ENCODE measurements around the gene NOL3. TPM values are rescaled to one million over a fixed set of nuclear protein-coding genes. Genes with fewer than 3 reads are reported as not detected.

NOL3 gene
- total and polyA plus RNA-seq, 3 experiments from 2014 or later = 0.91 to 2.3 (median 2.1) TPM

- no peaks in the 10 kb centered on the region for H3K4me1 Mint-ChIP-seq
- H3K27ac Mint-ChIP-seq = peak overlapping the region in 1 of 8 donors; percentile 18
- Histone ChIP-seq H3K27ac (ENCODE audit: low read depth, low read length) (no peak overlapping the region), H3K4me1 (ENCODE audit: insufficient read depth, low read length) (no peaks in the 10 kb centered on the region), H3K4me3 (ENCODE audit: low read length) (no peak overlapping the region), H3K36me3 (ENCODE audit: insufficient read depth, low read length) (no peaks in the 10 kb centered on the region), H3K27me3 (ENCODE audit: insufficient read depth, low read length, poor library complexity, severe bottlenecking) (no peaks in the 10 kb centered on the region), H3K9me3 (ENCODE audit: low read length) (no peaks in the 10 kb centered on the region)
- H3K4me3 Mint-ChIP-seq = no peak overlapping the region
- CTCF ChIA-PET = interaction anchor here (0.8 kb wide), 1 partner anchor 14 kb away, joined by 3 read pairs; no protein-coding TSS in a partner anchor
- DNase-seq = peak in 1 of 5 donors; percentile 33
- peaks cover 0 to 2% (median 0%) of the 10 kb centered on the region in 3 donors for H3K36me3 Mint-ChIP-seq
- H3K27me3 Mint-ChIP-seq = peaks cover 0 to 2% of the 10 kb centered on the region in 2 donors
- POLR2A ChIA-PET = no interaction called here
- H3K9me3 Mint-ChIP-seq = no peaks in the 10 kb centered on the region
These were observed 41.3 kb downstream of the NOL3 start for GRCh38 chr16:67211674-67212073.

GRCh38 chr16:67212766-67213165 lies 42.4 kb downstream of the NOL3 start:
- DNase-seq = no peak
- POLR2A ChIA-PET = no interaction called here
- Histone ChIP-seq H3K9me3 (ENCODE audit: low read length) (no peaks in the 10 kb centered on the region), H3K4me3 (ENCODE audit: low read length) (no peak overlapping the region), H3K27me3 (ENCODE audit: insufficient read depth, low read length, poor library complexity, severe bottlenecking) (no peaks in the 10 kb centered on the region), H3K27ac (ENCODE audit: low read depth, low read length) (no peak overlapping the region), H3K36me3 (ENCODE audit: insufficient read depth, low read length) (no peaks in the 10 kb centered on the region), H3K4me1 (ENCODE audit: insufficient read depth, low read length) (no peaks in the 10 kb centered on the region)
- CTCF ChIA-PET = no interaction called here
- Mint-ChIP-seq H3K4me1 (no peaks in the 10 kb centered on the region), H3K9me3 (no peaks in the 10 kb centered on the region), H3K36me3 (peaks cover 0 to 5% (median 5%) of the 10 kb centered on the region in 3 donors), H3K27me3 (peaks cover 0 to 2% of the 10 kb centered on the region in 2 donors), H3K4me3 (no peak overlapping the region), H3K27ac (no peak overlapping the region)

GRCh38 chr16:67213197-67214019 lies 43.1 kb downstream of the NOL3 start:
- CTCF ChIA-PET = no interaction called here
- H3K4me1 Mint-ChIP-seq = no peaks in the 10 kb centered on the region

GRCh38 chr16:67215706-67216105 lies 45.4 kb downstream of the NOL3 start:
- CTCF ChIA-PET = no interaction called here
- POLR2A ChIA-PET = no interaction called here

More at GRCh38 chr16:67213197-67214019, 43.1 kb downstream of the NOL3 start:
- no peaks in the 10 kb centered on the region for H3K27me3 ChIP-seq (ENCODE audit: insufficient read depth, low read length, poor library complexity, severe bottlenecking)
- H3K4me1 ChIP-seq (ENCODE audit: insufficient read depth, low read length) = no peaks in the 10 kb centered on the region
- Mint-ChIP-seq H3K27ac (no peak overlapping the region), H3K36me3 (peaks cover 0 to 7% (median 5%) of the 10 kb centered on the region in 3 donors), H3K4me3 (no peak overlapping the region), H3K9me3 (no peaks in the 10 kb centered on the region), H3K27me3 (peaks cover 0 to 2% of the 10 kb centered on the region in 2 donors)
- H3K36me3 ChIP-seq (ENCODE audit: insufficient read depth, low read length) = no peaks in the 10 kb centered on the region
- no peak overlapping the region for H3K4me3 ChIP-seq (ENCODE audit: low read length)
- DNase-seq = no peak
- no peak overlapping the region for H3K27ac ChIP-seq (ENCODE audit: low read depth, low read length)
- POLR2A ChIA-PET = no interaction called here
- no peaks in the 10 kb centered on the region for H3K9me3 ChIP-seq (ENCODE audit: low read length)

GRCh38 chr16:67216612-67217490 lies 46.5 kb downstream of the NOL3 start:
- CTCF ChIA-PET = interaction anchor here (1.2 to 1.7 kb wide), 2 partner anchors 8 to 10 kb away, joined by 3 to 5 read pairs; partner anchors contain the start of gene TMEM208
- Mint-ChIP-seq H3K4me1 (no peaks in the 10 kb centered on the region), H3K27me3 (no peaks in the 10 kb centered on the region), H3K27ac (peak overlapping the region in 2 of 8 donors; percentile 25 to 51), H3K9me3 (no peaks in the 10 kb centered on the region), H3K4me3 (peak overlapping the region in 1 of 7 donors; percentile 37), H3K36me3 (peaks cover 0 to 10% (median 9%) of the 10 kb centered on the region in 3 donors)
- H3K9me3 ChIP-seq (ENCODE audit: low read length) = no peaks in the 10 kb centered on the region
- H3K4me1 ChIP-seq (ENCODE audit: insufficient read depth, low read length) = no peaks in the 10 kb centered on the region
- no peaks in the 10 kb centered on the region for H3K36me3 ChIP-seq (ENCODE audit: insufficient read depth, low read length)
- H3K4me3 ChIP-seq (ENCODE audit: low read length) = no peak overlapping the region
- H3K27me3 ChIP-seq (ENCODE audit: insufficient read depth, low read length, poor library complexity, severe bottlenecking) = no peaks in the 10 kb centered on the region
- POLR2A ChIA-PET = interaction anchor here (0.7 kb wide), 1 partner anchor 187 kb away, joined by 3 read pairs; no protein-coding TSS in a partner anchor
- H3K27ac ChIP-seq (ENCODE audit: low read depth, low read length) = no peak overlapping the region
- DNase-seq = no peak

More at GRCh38 chr16:67215706-67216105, 45.4 kb downstream of the NOL3 start:
- no peak for DNase-seq
- Mint-ChIP-seq H3K27me3 (peaks cover 0 to 2% of the 10 kb centered on the region in 2 donors), H3K9me3 (no peaks in the 10 kb centered on the region), H3K4me3 (no peak overlapping the region), H3K27ac (peak overlapping the region in 1 of 8 donors; percentile 38), H3K4me1 (no peaks in the 10 kb centered on the region), H3K36me3 (peaks cover 0 to 10% (median 7%) of the 10 kb centered on the region in 3 donors)
- Histone ChIP-seq H3K4me3 (ENCODE audit: low read length) (no peak overlapping the region), H3K4me1 (ENCODE audit: insufficient read depth, low read length) (no peaks in the 10 kb centered on the region), H3K9me3 (ENCODE audit: low read length) (no peaks in the 10 kb centered on the region), H3K27ac (ENCODE audit: low read depth, low read length) (no peak overlapping the region), H3K27me3 (ENCODE audit: insufficient read depth, low read length, poor library complexity, severe bottlenecking) (no peaks in the 10 kb centered on the region), H3K36me3 (ENCODE audit: insufficient read depth, low read length) (no peaks in the 10 kb centered on the region)

GRCh38 chr16:67223992-67224391 lies 53.7 kb downstream of the NOL3 start:
- Mint-ChIP-seq H3K27me3 (peaks cover 0 to 2% of the 10 kb centered on the region in 2 donors), H3K4me1 (peaks cover 39 to 56% (median 50%) of the 10 kb centered on the region in 3 donors), H3K27ac (peak overlapping the region in 4 of 8 donors; percentile 8 to 93 (median 40)), H3K36me3 (peaks cover 0 to 25% (median 11%) of the 10 kb centered on the region in 3 donors), H3K9me3 (no peaks in the 10 kb centered on the region), H3K4me3 (peak overlapping the region in 1 of 7 donors; percentile 62)
- DNase-seq = no peak
- ChIA-PET POLR2A (no interaction called here), CTCF (interaction anchor here (1.0 kb wide), 1 partner anchor 55 kb away, joined by 3 read pairs; no protein-coding TSS in a partner anchor)
- H3K36me3 ChIP-seq (ENCODE audit: insufficient read depth, low read length) = peaks cover 15% of the 10 kb centered on the region
- H3K4me1 ChIP-seq (ENCODE audit: insufficient read depth, low read length) = peaks cover 42% of the 10 kb centered on the region
- no peaks in the 10 kb centered on the region for H3K27me3 ChIP-seq (ENCODE audit: insufficient read depth, low read length, poor library complexity, severe bottlenecking)
- H3K9me3 ChIP-seq (ENCODE audit: low read length) = no peaks in the 10 kb centered on the region
- H3K27ac ChIP-seq (ENCODE audit: low read depth, low read length) = no peak overlapping the region
- no peak overlapping the region for H3K4me3 ChIP-seq (ENCODE audit: low read length)
